Measurements from ENCODE around the gene C12orf57. TPM values are rescaled to one million over a fixed set of nuclear protein-coding genes. Genes with fewer than 3 reads are reported as not detected.

C12orf57 gene
- total and polyA plus RNA-seq, 9 of the 15 experiments (the other 6 are each of a cell fraction or from before 2014, with no cell fraction given): 26.7 to 191 (median 107) TPM

DNA sequence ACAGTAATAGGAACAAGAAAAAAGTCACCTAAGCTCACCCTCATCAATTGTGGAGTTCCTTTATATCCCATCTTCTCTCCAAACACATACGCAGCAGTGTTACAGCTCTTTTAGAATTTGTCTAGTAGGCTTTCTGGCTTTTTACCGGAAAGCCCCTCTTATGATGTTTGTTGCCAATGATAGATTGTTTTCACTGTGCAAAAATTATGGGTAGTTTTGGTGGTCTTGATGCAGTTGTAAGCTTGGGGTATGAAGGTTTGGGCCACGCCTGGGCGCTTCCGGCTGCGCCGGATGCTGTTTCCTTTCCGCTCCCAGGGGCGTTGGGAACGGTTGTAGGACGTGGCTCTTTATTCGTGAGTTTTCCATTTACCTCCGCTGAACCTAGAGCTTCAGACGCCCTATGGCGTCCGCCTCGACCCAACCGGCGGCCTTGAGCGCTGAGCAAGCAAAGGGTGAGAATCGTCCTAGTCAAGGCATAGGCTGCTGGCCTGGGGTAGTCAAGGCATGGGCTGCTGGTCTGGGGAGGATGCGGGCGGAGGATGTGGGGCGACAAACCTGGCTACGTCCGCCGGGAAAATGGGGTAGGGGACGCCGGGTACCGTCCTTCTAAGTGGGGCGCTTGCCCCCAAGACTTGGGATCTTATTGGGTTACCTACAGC is at the start of gene C12orf57, which contains the start of gene RNU7-1 (continued):
- peak; percentile 97 for TF ChIP-seq AFF4 (CRISPR knock-in tag; IDR thresholded peaks at IDR 0.05)
- TF ChIP-seq ETV6 (IDR thresholded peaks at IDR 0.05; ENCODE audit: borderline replicate concordance in 1 of 2, low read depth in 2 of 2, low read length in 1 of 2): peak; percentile 44 to 75; a peak in 2 of 4 replicates
- no peak for TF ChIP-seq ETV6 (CRISPR knock-in tag; IDR thresholded peaks at IDR 0.05; ENCODE audit: borderline replicate concordance)
- peak; percentile 64 for TF ChIP-seq HMGN3 (IDR thresholded peaks at IDR 0.05; ENCODE audit: borderline replicate concordance, extremely low read depth, insufficient read length, low read depth, low read length)
- no peak for TF ChIP-seq FOXJ3 (CRISPR knock-in tag; IDR thresholded peaks at IDR 0.05)
- peak; percentile 98 for TF ChIP-seq ZBED1 (IDR thresholded peaks at IDR 0.05)
- no peak for TF ChIP-seq MIER1 (IDR thresholded peaks at IDR 0.05; ENCODE audit: low read depth)
- TF ChIP-seq RBM15 (IDR thresholded peaks at IDR 0.05; ENCODE audit: insufficient read depth, low read length): 0 out of 2 replicates have a peak, but pooled peaks have one; percentile 7
- peak; percentile 90 for TF ChIP-seq ELF2 (CRISPR knock-in tag; IDR thresholded peaks at IDR 0.05)
- peak; percentile 92 for TF ChIP-seq ZNF444 (CRISPR knock-in tag; IDR thresholded peaks at IDR 0.05)
- peak; percentile 65; the same call in 1 of the 2 replicates for TF ChIP-seq ZNF24 (IDR thresholded peaks at IDR 0.05)
- TF ChIP-seq ZNF830 (CRISPR knock-in tag; IDR thresholded peaks at IDR 0.05): peak; percentile 99
- TF ChIP-seq XRCC4 (IDR thresholded peaks at IDR 0.05; ENCODE audit: extremely low read depth, insufficient read depth, insufficient read length): no peak
- no peak for TF ChIP-seq BACH1 (tag; IDR thresholded peaks at IDR 0.05)
- no peak for TF ChIP-seq ZNF583 (CRISPR knock-in tag; IDR thresholded peaks at IDR 0.05)
- TF ChIP-seq ZBTB33 (CRISPR knock-in tag; IDR thresholded peaks at IDR 0.05): 0 out of 2 replicates have a peak, but pooled peaks have one; percentile 21
- no peak for TF ChIP-seq FOS (IDR thresholded peaks at IDR 0.05; ENCODE audit: extremely low read depth, insufficient read length)
- no peak for TF ChIP-seq GATA2 (CRISPR knock-in tag; IDR thresholded peaks at IDR 0.05)
- TF ChIP-seq HES1 (IDR thresholded peaks at IDR 0.05; ENCODE audit: low read depth): 0 out of 2 replicates have a peak, but pooled peaks have one; percentile 36
- TF ChIP-seq IFI16 (CRISPR knock-in tag; IDR thresholded peaks at IDR 0.05): no peak
- no peak; the same call in 1 of the 2 replicates for TF ChIP-seq ZNF197 (CRISPR knock-in tag; IDR thresholded peaks at IDR 0.05; ENCODE audit: low read depth)
- peak; percentile 65; the same call in 1 of the 2 replicates for TF ChIP-seq PHF8 (IDR thresholded peaks at IDR 0.05; ENCODE audit: borderline replicate concordance, low read length)
- TF ChIP-seq KLF10 (CRISPR knock-in tag; IDR thresholded peaks at IDR 0.05): peak; percentile 96
- peak; percentile 54; the same call in 1 of the 2 replicates for TF ChIP-seq IRF2 (CRISPR knock-in tag; IDR thresholded peaks at IDR 0.05)
